ENCODE data around the gene PRSS2. TPM values are rescaled to one million over a fixed set of nuclear protein-coding genes. Genes with fewer than 3 reads are reported as not detected.

PRSS2 gene
- not detected in 5 replicates for total RNA-seq (2022; extraction: Qiagen RNA extraction)

GRCh38 chr7:142770661-142771352 lies at the start of gene PRSS2:
Gene PRSS2 (plus strand): TSS chr7:142770970. CDS start chr7:142770983, 13 bp downstream.

GRCh38 chr7:142749218-142749993 lies 21.4 kb upstream of the PRSS2 start, which contains the start of gene PRSS1:
Gene PRSS1 (plus strand): TSS chr7:142749472. CDS start chr7:142749485, 13 bp downstream.

Other genes with a start within 250 kb of the PRSS2 start
- gene PRSS1, start 21.5 kb upstream of the PRSS2 start, total RNA-seq (2022; extraction: Qiagen RNA extraction) = not detected in 5 replicates
- gene EPHB6, start 84.1 kb downstream of the PRSS2 start, total RNA-seq (2022; extraction: Qiagen RNA extraction) = 0.36 to 0.96 TPM (median 0.59 TPM) in 5 replicates
- gene TRPV6, start 114.8 kb downstream of the PRSS2 start, total RNA-seq (2022; extraction: Qiagen RNA extraction) = not detected in 5 replicates
- not detected in 5 replicates for gene TRPV5, start 162.8 kb downstream of the PRSS2 start, total RNA-seq (2022; extraction: Qiagen RNA extraction)
- gene LLCFC1, start 168.5 kb downstream of the PRSS2 start, total RNA-seq (2022; extraction: Qiagen RNA extraction) = not detected in 5 replicates
- 0.33 TPM in 1 of 5 replicates, not detected in the others for gene KEL, start 191.4 kb downstream of the PRSS2 start, total RNA-seq (2022; extraction: Qiagen RNA extraction)